ENCODE results near the gene STAG1. TPM values are rescaled to one million over a fixed set of nuclear protein-coding genes. Genes with fewer than 3 reads are reported as not detected.

STAG1 gene
- total and polyA plus RNA-seq, 2 of the 13 experiments (the other 11 are each of a cell fraction or from before 2014, with no cell fraction given) = 6.2 to 25.9 TPM

GRCh38 chr3:136755192-136755591 lies 3.0 kb upstream of the STAG1 start:
- no peak for TF ChIP-seq MXI1 (IDR thresholded peaks at IDR 0.05; ENCODE audit: borderline replicate concordance, low read depth, low read length)
- no peak for TF ChIP-seq ZEB1 (IDR thresholded peaks at IDR 0.05; ENCODE audit: insufficient replicate concordance, low read depth)
- no peak for TF ChIP-seq PRMT3 (CRISPR knock-in tag; IDR thresholded peaks at IDR 0.05; ENCODE audit: borderline replicate concordance, low read depth)
- no peak for TF ChIP-seq ZNF660 (CRISPR knock-in tag; IDR thresholded peaks at IDR 0.05; ENCODE audit: borderline replicate concordance, low read depth)
- no peak for TF ChIP-seq HDAC1 (CRISPR knock-in tag; IDR thresholded peaks at IDR 0.05)
- no peak for TF ChIP-seq TBL1XR1 (IDR thresholded peaks at IDR 0.05; ENCODE audit: borderline replicate concordance, low read length, partially characterized antibody)
- no peak for TF ChIP-seq ZNF225 (CRISPR knock-in tag; IDR thresholded peaks at IDR 0.05)
- no peak for TF ChIP-seq CC2D1A (CRISPR knock-in tag; IDR thresholded peaks at IDR 0.05)
- TF ChIP-seq RCOR2 (CRISPR knock-in tag; IDR thresholded peaks at IDR 0.05) = no peak
- TF ChIP-seq, protein P1, sequence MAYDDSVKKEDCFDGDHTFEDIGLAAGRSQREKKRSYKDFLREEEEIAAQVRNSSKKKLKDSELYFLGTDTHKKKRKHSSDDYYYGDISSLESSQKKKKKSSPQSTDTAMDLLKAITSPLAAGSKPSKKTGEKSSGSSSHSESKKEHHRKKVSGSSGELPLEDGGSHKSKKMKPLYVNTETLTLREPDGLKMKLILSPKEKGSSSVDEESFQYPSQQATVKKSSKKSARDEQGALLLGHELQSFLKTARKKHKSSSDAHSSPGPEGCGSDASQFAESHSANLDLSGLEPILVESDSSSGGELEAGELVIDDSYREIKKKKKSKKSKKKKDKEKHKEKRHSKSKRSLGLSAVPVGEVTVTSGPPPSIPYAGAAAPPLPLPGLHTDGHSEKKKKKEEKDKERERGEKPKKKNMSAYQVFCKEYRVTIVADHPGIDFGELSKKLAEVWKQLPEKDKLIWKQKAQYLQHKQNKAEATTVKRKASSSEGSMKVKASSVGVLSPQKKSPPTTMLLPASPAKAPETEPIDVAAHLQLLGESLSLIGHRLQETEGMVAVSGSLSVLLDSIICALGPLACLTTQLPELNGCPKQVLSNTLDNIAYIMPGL (CRISPR knock-in tag; IDR thresholded peaks at IDR 0.05; ENCODE audit: borderline replicate concordance in 1 of 2, low read depth in 1 of 2) = no peak
- no peak for TF ChIP-seq NFIB (CRISPR knock-in tag; IDR thresholded peaks at IDR 0.05; ENCODE audit: borderline replicate concordance)
- no peak for TF ChIP-seq SMAD9 (CRISPR knock-in tag; IDR thresholded peaks at IDR 0.05)
- no peak for TF ChIP-seq ZNF614 (CRISPR knock-in tag; IDR thresholded peaks at IDR 0.05; ENCODE audit: borderline replicate concordance)
- no peak for TF ChIP-seq ZNF7 (CRISPR knock-in tag; IDR thresholded peaks at IDR 0.05)
- TF ChIP-seq, protein P2, sequence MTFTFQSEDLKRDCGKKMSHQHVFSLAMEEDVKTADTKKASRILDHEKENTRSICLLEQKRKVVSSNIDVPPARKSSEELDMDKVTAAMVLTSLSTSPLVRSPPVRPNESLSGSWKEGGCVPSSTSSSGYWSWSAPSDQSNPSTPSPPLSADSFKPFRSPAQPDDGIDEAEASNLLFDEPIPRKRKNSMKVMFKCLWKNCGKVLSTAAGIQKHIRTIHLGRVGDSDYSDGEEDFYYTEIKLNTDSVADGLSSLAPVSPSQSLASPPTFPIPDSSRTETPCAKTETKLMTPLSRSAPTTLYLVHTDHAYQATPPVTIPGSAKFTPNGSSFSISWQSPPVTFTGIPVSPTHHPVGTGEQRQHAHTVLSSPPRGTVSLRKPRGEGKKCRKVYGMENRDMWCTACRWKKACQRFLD (CRISPR knock-in tag; IDR thresholded peaks at IDR 0.05; ENCODE audit: borderline replicate concordance) = no peak
- no peak for TF ChIP-seq KDM2A (CRISPR knock-in tag; IDR thresholded peaks at IDR 0.05; ENCODE audit: borderline replicate concordance, low read depth)
- Histone ChIP-seq H3K4me2 (ENCODE audit: low read depth, low read length) (no peak overlapping the region), H4K20me1 (ENCODE audit: insufficient read depth, low read length) (no peaks in the 10 kb centered on the region), H3K9me3 (ENCODE audit: low read length) (no peaks in the 10 kb centered on the region), H2AFZ (ENCODE audit: low read length) (no peak overlapping the region), H3K27me3 (ENCODE audit: control insufficient read depth in 1 of 2, insufficient read depth in 2 of 2, low read length in 2 of 2) (no peaks in the 10 kb centered on the region), H3K27ac (ENCODE audit: extremely low read length, insufficient read depth, low read length) (no peak overlapping the region), H3K4me3 (replicated peaks in 1 of 3; ENCODE audit: insufficient read depth in 1 of 3, low read depth in 2 of 3, low read length in 3 of 3) (no peak overlapping the region), H3K79me2 (ENCODE audit: insufficient read depth, low read length) (peaks cover 11% of the 10 kb centered on the region), H3K4me1 (ENCODE audit: insufficient read depth, low read length) (peaks cover 15% of the 10 kb centered on the region), H3K36me3 (replicated peaks in 1 of 2; ENCODE audit: control insufficient read depth in 1 of 2, insufficient read depth in 2 of 2, low read length in 2 of 2) (no peaks in the 10 kb centered on the region), H3K9ac (ENCODE audit: insufficient read depth, low read depth, low read length) (no peak overlapping the region)
- no peak for FAIRE-seq
- WGBS (ENCODE audit: low lambda C conversion rate) = 89% methylated on average over 2 of the region's 2 CpGs
- no peak for ATAC-seq
- no peak for DNase-seq (ENCODE audit: low spot score)
- BruUV-seq (replicated peaks) = no TSS peak
- ChIA-PET CTCF (ENCODE audit: low intra/inter-chr PET ratio, low total read pairs) (no interaction called here), POLR2A (interaction anchor here (3.6 kb wide), 1 partner anchor 259 kb away, joined by 41 read pairs; no protein-coding TSS in a partner anchor)
- intact Hi-C loops (cut with micrococcal nuclease; ENCODE audit: unreplicated experiment) = loop anchor here (10.0 kb wide), 1 partner anchor 560 kb away; the partner anchor contains the start of gene MSL2
- in situ Hi-C loops (cut with HindIII; ENCODE audit: extremely low pct_ligation_motif_present, low pct_unique_long_range_greater_than_20kb) = loop anchor here (5.0 to 10.0 kb wide), 3 partner anchors 257 to 680 kb away; no protein-coding TSS in a partner anchor

Measured in HepG2 (cell line).